HepG2 (cell line): Measurements from ENCODE around the gene SPIRE1. TPM values are rescaled to one million over a fixed set of nuclear protein-coding genes. Genes with fewer than 3 reads are reported as not detected.

ENCODE experiments used
- ATAC-seq: fragments of 200-7000 bp; cut with Tn5 transposase; 3 replicates; pipeline ENCODE4 v1.9.1; 2020; ENCODE audit warnings: mild to moderate bottlenecking, moderate library complexity
- BruUV-seq: library from RNA; stranded (reverse); fragments of 400-500 nt; replicated peaks from 2 replicates; lab custom pipeline; 2021; lab: Mats Ljungman, UMichigan
- CTCF ChIA-PET: fragments of 300-600 bp; formaldehyde crosslinking; extraction: SDS; loops from one replicate; lab custom pipeline; 2021; ENCODE audit warnings: low total read pairs, inconsistent platforms, low intra/inter-chr PET ratio; lab: Yijun Ruan, JAX
- POLR2A ChIA-PET: fragments of 350-600 bp; sonication (Branson Sonifier 250); formaldehyde crosslinking; loops from one replicate; lab custom pipeline; 2020; ENCODE audit warnings: antibody characterized with exemption, inconsistent platforms; lab: Yijun Ruan, JAX
- DNase-seq: peaks from one replicate; pipeline ENCODE4 v3.0.0-alpha.2; 2015; ENCODE audit warnings: low spot score
- FAIRE-seq: peaks from 3 replicates; lab custom pipeline; 2011; peaks lifted over from hg19 to GRCh38; lab: Jason Lieb, UNC
- H2AFZ ChIP-seq: one replicate; pipeline ENCODE4 v1.6.1; 2011; ENCODE audit warnings: low read length, inconsistent platforms
- H3K27ac ChIP-seq: fragments of 300-600 bp; 3 replicates; pipeline ENCODE4 v1.8.0; 2011; ENCODE audit warnings: mixed run types, mild to moderate bottlenecking, mixed read lengths, low read length, inconsistent platforms; ENCODE audit not compliant: insufficient read depth; ENCODE audit errors: extremely low read length
- H3K27me3 ChIP-seq, 2 experiments: fragments of 200-600 bp in 1 of 2; 2 replicates in 1 of 2; 3 replicates in 1 of 2; pipeline versions ENCODE4 v1.6.0 to v1.8.0; 2011; ENCODE audit warnings: low read length in 2 of 2, mild to moderate bottlenecking in 2 of 2, moderate library complexity in 2 of 2, inconsistent platforms in 1 of 2; ENCODE audit not compliant: insufficient read depth in 2 of 2, control insufficient read depth in 1 of 2
- H3K36me3 ChIP-seq, 2 experiments: fragments of 200-600 bp in 1 of 2; replicated peaks in 1 of 2; 2 replicates in 1 of 2; 3 replicates in 1 of 2; pipeline versions ENCODE4 v1.5.1 to v1.8.0; 2011; ENCODE audit warnings: low read length in 2 of 2, inconsistent platforms in 1 of 2; ENCODE audit not compliant: insufficient read depth in 2 of 2, control insufficient read depth in 1 of 2
- H3K4me1 ChIP-seq: 2 replicates; pipeline ENCODE4 v1.5.1; 2012; ENCODE audit warnings: low read length, inconsistent platforms; ENCODE audit not compliant: insufficient read depth
- H3K4me2 ChIP-seq: 2 replicates; pipeline ENCODE4 v1.6.0; 2011; ENCODE audit warnings: low read depth, low read length, inconsistent platforms
- H3K4me3 ChIP-seq, 3 experiments: fragments of 200-600 bp in 1 of 3; sonication (generic), shearing (Covaris generic) in 1 of 3; replicated peaks in 1 of 3; 2 replicates each; pipeline ENCODE4 v1.5.1; 2011 to 2016; ENCODE audit warnings: low read length in 3 of 3, inconsistent platforms in 2 of 3, low read depth in 2 of 3, mild to moderate bottlenecking in 2 of 3, control low read depth in 1 of 3, mixed read lengths in 1 of 3; ENCODE audit not compliant: insufficient read depth in 1 of 3
- H3K79me2 ChIP-seq: one replicate; pipeline ENCODE4 v1.6.1; 2011; ENCODE audit warnings: low read length, inconsistent platforms; ENCODE audit not compliant: insufficient read depth
- H3K9ac ChIP-seq: 2 replicates; pipeline ENCODE4 v1.6.0; 2011; ENCODE audit warnings: mild to moderate bottlenecking, low read depth, low read length, inconsistent platforms; ENCODE audit not compliant: insufficient read depth
- H3K9me3 ChIP-seq: 2 replicates; pipeline ENCODE4 v1.5.1; 2012; ENCODE audit warnings: mild to moderate bottlenecking, low read length
- H4K20me1 ChIP-seq: 2 replicates; pipeline ENCODE4 v1.6.0; 2011; ENCODE audit warnings: inconsistent platforms, mild to moderate bottlenecking, low read length, moderate library complexity; ENCODE audit not compliant: insufficient read depth
- BHLHE40 ChIP-seq: IDR thresholded peaks from 2 replicates; pipeline ENCODE4 v1.6.1; 2011; ENCODE audit warnings: low read length, improper control_type of control experiment
- BORCS8-MEF2B ChIP-seq: sonication (generic); formaldehyde crosslinking; IDR thresholded peaks from 2 replicates; pipeline ENCODE4 v1.8.0; 2022; ENCODE audit warnings: mild to moderate bottlenecking, missing genetic modification reagents
- EZH2 ChIP-seq: conservative IDR thresholded peaks from 2 replicates; pipeline ENCODE4 v1.6.1; 2012; ENCODE audit warnings: mild to moderate bottlenecking, low read depth, low read length, moderate library complexity
- HNF1B ChIP-seq: sonication (generic); formaldehyde crosslinking; IDR thresholded peaks from 2 replicates; pipeline ENCODE4 v1.5.1; 2020; ENCODE audit warnings: mild to moderate bottlenecking, moderate library complexity, missing genetic modification reagents
- NPAS2 ChIP-seq: sonication (generic); formaldehyde crosslinking; IDR thresholded peaks from 2 replicates; pipeline ENCODE4 v1.8.0; 2022; ENCODE audit warnings: mild to moderate bottlenecking, missing genetic modification reagents, borderline replicate concordance
- ONECUT2 ChIP-seq: sonication (generic); formaldehyde crosslinking; IDR thresholded peaks from 2 replicates; pipeline ENCODE4 v1.4.0; 2020; ENCODE audit warnings: missing genetic modification reagents
- POGZ ChIP-seq: sonication (generic); formaldehyde crosslinking; IDR thresholded peaks from 2 replicates; pipeline ENCODE4 v1.4.0; 2020; ENCODE audit warnings: mild to moderate bottlenecking, missing genetic modification reagents
- ZFX ChIP-seq: sonication (generic); formaldehyde crosslinking; IDR thresholded peaks from 2 replicates; pipeline ENCODE4 v1.4.0; 2020; ENCODE audit warnings: mild to moderate bottlenecking, low read depth, missing genetic modification reagents, moderate library complexity
- ZMYM3 ChIP-seq: sonication (generic); formaldehyde crosslinking; IDR thresholded peaks from 2 replicates; pipeline ENCODE4 v1.5.1; 2020; ENCODE audit warnings: mild to moderate bottlenecking, missing genetic modification reagents
- ZNF138 ChIP-seq: sonication (generic); formaldehyde crosslinking; IDR thresholded peaks from 2 replicates; pipeline ENCODE4 v1.5.0; 2020; ENCODE audit warnings: mild to moderate bottlenecking, low read depth, missing genetic modification reagents
- ZNF383 ChIP-seq: sonication (generic); formaldehyde crosslinking; IDR thresholded peaks from 2 replicates; pipeline ENCODE4 v1.4.0; 2020; ENCODE audit warnings: missing genetic modification reagents, mild to moderate bottlenecking, borderline replicate concordance
- ZNF792 ChIP-seq: IDR thresholded peaks from 2 replicates; pipeline ENCODE4 v1.6.1; 2016
- WGBS: methylation state at CpG from one replicate; pipeline ENCODE4 v1.1.6; 2017; ENCODE audit warnings: low lambda C conversion rate; 5-methylcytosine and 5-hydroxymethylcytosine counted together
- in situ Hi-C: cut with HindIII; loops from 2 replicates; pipeline ENCODE4 v1.10.0; 2017; ENCODE audit warnings: low pct_unique_long_range_greater_than_20kb; ENCODE audit not compliant: extremely low pct_ligation_motif_present
- intact Hi-C: fragments of 100-400 bp; cut with micrococcal nuclease; formaldehyde crosslinking; loops from one replicate; pipeline ENCODE4 v1.10.0; 2022; ENCODE audit not compliant: unreplicated experiment
- polyA plus RNA-seq, 8 experiments: library from polyadenylated mRNA; depleted of rRNA in 3 of 8; stranded (reverse) in 7 of 8; unstranded in 1 of 8; fragments of >200 nt; fragmentation: Illumina TruSeq in 4 of 8; extraction: Trizol in 4 of 8; gene quantifications; 2 replicates each; pipeline versions ENCODE4 v1.2.1 to v1.2.3, GENCODE V29; 2011 to 2016; ENCODE audit warnings: low read depth in 4 of 8, missing spikeins in 1 of 8, mixed read lengths in 1 of 8; ENCODE audit not compliant: insufficient read depth in 1 of 8
- total RNA-seq, 5 experiments: library from RNA; depleted of rRNA; stranded (reverse); fragments of >200 nt; fragmentation: Illumina TruSeq; extraction: Trizol; gene quantifications; 2 replicates each; pipeline ENCODE4 v1.2.3, GENCODE V29; 2016; ENCODE audit warnings: low read depth in 1 of 5
- TF ChIP-seq, protein P1 (sequence below): sonication (generic); formaldehyde crosslinking; IDR thresholded peaks from 2 replicates; pipeline ENCODE4 v1.4.0; 2020; ENCODE audit warnings: missing genetic modification reagents
- TF ChIP-seq, protein P2 (sequence below): sonication (generic); formaldehyde crosslinking; IDR thresholded peaks from one replicate; pipeline ENCODE4 v1.5.1; 2020; ENCODE audit warnings: mild to moderate bottlenecking, missing genetic modification reagents; ENCODE audit errors: not compliant biosample characterization

SPIRE1 gene
- total and polyA plus RNA-seq, 2 of the 13 experiments (the other 11 are each of a cell fraction or from before 2014, with no cell fraction given) = 9.9 to 21.3 TPM

GRCh38 chr18:12592597-12593127, 65.2 kb downstream of the SPIRE1 start:
- intact Hi-C loops = no loop called here
- no TSS peak for BruUV-seq
- Histone ChIP-seq H3K4me2 (no peak overlapping the region), H3K27ac (no peak overlapping the region), H3K79me2 (no peaks in the 10 kb centered on the region), H2AFZ (no peak overlapping the region), H3K4me3 (no peak overlapping the region), H3K36me3 (no peaks in the 10 kb centered on the region), H3K27me3 (no peaks in the 10 kb centered on the region), H3K9ac (no peak overlapping the region), H3K9me3 (no peaks in the 10 kb centered on the region), H4K20me1 (no peaks in the 10 kb centered on the region), H3K4me1 (peaks cover 67% of the 10 kb centered on the region)
- FAIRE-seq = peak; percentile 39
- no peak for DNase-seq
- in situ Hi-C loops = no loop called here
- CTCF ChIA-PET = no interaction called here
- ATAC-seq = peak; percentile 70
- POLR2A ChIA-PET = no interaction called here
- WGBS = 73% methylated on average over 5 of the region's 5 CpGs
- TF ChIP-seq ZMYM3 = peak; percentile 52; the same call in 1 of the 2 replicates
- no peak for TF ChIP-seq ZFX (CRISPR knock-in tag)
- TF ChIP-seq BORCS8-MEF2B (CRISPR knock-in tag) = no peak
- TF ChIP-seq ZNF792 (CRISPR knock-in tag) = 0 out of 2 replicates have a peak, but pooled peaks have one; percentile 20
- no peak for TF ChIP-seq EZH2
- no peak for TF ChIP-seq ZNF383 (CRISPR knock-in tag)
- TF ChIP-seq NPAS2 (CRISPR knock-in tag) = no peak
- TF ChIP-seq, protein P1, sequence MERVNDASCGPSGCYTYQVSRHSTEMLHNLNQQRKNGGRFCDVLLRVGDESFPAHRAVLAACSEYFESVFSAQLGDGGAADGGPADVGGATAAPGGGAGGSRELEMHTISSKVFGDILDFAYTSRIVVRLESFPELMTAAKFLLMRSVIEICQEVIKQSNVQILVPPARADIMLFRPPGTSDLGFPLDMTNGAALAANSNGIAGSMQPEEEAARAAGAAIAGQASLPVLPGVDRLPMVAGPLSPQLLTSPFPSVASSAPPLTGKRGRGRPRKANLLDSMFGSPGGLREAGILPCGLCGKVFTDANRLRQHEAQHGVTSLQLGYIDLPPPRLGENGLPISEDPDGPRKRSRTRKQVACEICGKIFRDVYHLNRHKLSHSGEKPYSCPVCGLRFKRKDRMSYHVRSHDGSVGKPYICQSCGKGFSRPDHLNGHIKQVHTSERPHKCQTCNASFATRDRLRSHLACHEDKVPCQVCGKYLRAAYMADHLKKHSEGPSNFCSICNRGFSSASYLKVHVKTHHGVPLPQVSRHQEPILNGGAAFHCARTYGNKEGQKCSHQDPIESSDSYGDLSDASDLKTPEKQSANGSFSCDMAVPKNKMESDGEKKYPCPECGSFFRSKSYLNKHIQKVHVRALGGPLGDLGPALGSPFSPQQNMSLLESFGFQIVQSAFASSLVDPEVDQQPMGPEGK (CRISPR knock-in tag) = no peak
- TF ChIP-seq, protein P2, sequence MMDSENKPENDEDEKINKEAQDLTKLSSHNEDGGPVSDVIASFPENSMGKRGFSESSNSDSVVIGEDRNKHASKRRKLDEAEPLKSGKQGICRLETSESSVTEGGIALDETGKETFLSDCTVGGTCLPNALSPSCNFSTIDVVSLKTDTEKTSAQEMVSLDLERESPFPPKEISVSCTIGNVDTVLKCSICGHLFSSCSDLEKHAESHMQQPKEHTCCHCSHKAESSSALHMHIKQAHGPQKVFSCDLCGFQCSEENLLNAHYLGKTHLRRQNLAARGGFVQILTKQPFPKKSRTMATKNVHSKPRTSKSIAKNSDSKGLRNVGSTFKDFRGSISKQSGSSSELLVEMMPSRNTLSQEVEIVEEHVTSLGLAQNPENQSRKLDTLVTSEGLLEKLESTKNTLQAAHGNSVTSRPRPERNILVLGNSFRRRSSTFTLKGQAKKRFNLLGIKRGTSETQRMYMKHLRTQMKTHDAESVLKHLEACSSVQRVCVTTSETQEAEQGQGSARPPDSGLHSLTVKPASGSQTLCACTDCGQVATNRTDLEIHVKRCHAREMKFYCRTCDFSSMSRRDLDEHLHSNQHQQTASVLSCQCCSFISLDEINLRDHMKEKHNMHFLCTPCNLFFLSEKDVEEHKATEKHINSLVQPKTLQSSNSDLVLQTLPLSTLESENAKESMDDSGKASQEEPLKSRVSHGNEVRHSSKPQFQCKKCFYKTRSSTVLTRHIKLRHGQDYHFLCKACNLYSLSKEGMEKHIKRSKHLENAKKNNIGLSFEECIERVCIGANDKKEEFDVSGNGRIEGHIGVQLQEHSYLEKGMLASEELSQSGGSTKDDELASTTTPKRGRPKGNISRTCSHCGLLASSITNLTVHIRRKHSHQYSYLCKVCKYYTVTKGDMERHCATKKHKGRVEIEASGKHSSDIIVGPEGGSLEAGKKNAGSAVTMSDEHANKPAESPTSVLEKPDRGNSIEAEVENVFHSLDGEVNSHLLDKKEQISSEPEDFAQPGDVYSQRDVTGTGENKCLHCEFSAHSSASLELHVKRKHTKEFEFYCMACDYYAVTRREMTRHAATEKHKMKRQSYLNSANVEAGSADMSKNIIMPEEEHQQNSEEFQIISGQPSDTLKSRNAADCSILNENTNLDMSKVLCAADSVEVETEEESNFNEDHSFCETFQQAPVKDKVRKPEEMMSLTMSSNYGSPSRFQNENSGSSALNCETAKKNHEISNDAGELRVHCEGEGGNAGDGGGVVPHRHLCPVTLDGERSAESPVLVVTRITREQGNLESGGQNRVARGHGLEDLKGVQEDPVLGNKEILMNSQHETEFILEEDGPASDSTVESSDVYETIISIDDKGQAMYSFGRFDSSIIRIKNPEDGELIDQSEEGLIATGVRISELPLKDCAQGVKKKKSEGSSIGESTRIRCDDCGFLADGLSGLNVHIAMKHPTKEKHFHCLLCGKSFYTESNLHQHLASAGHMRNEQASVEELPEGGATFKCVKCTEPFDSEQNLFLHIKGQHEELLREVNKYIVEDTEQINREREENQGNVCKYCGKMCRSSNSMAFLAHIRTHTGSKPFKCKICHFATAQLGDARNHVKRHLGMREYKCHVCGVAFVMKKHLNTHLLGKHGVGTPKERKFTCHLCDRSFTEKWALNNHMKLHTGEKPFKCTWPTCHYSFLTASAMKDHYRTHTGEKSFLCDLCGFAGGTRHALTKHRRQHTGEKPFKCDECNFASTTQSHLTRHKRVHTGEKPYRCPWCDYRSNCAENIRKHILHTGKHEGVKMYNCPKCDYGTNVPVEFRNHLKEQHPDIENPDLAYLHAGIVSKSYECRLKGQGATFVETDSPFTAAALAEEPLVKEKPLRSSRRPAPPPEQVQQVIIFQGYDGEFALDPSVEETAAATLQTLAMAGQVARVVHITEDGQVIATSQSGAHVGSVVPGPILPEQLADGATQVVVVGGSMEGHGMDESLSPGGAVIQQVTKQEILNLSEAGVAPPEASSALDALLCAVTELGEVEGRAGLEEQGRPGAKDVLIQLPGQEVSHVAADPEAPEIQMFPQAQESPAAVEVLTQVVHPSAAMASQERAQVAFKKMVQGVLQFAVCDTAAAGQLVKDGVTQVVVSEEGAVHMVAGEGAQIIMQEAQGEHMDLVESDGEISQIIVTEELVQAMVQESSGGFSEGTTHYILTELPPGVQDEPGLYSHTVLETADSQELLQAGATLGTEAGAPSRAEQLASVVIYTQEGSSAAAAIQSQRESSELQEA (CRISPR knock-in tag) = no peak
- TF ChIP-seq HNF1B = no peak
- TF ChIP-seq BHLHE40 = no peak
- no peak for TF ChIP-seq ZNF138 (CRISPR knock-in tag)
- no peak for TF ChIP-seq POGZ (CRISPR knock-in tag)
- TF ChIP-seq ONECUT2 (CRISPR knock-in tag) = no peak
